GM19372 (cell line): Measurements from ENCODE around the gene SPPL2B.
"Not testable (repeated sequence)": the region's sequence is repeated elsewhere in the genome, so short reads cannot be mapped to it uniquely, and the experiment has no call there.

ENCODE experiments used
- ATAC-seq: cut with Tn5 transposase; IDR thresholded peaks from one replicate; pipeline ENCODE4 v1.9.1; 2021; ENCODE audit warnings: mild to moderate bottlenecking, low read depth, moderate library complexity; ENCODE audit not compliant: unreplicated experiment

SPPL2B gene

GRCh38 chr19:2374808-2375207 is 46.3 kb downstream of the SPPL2B start:
- no peak for ATAC-seq

DNA sequence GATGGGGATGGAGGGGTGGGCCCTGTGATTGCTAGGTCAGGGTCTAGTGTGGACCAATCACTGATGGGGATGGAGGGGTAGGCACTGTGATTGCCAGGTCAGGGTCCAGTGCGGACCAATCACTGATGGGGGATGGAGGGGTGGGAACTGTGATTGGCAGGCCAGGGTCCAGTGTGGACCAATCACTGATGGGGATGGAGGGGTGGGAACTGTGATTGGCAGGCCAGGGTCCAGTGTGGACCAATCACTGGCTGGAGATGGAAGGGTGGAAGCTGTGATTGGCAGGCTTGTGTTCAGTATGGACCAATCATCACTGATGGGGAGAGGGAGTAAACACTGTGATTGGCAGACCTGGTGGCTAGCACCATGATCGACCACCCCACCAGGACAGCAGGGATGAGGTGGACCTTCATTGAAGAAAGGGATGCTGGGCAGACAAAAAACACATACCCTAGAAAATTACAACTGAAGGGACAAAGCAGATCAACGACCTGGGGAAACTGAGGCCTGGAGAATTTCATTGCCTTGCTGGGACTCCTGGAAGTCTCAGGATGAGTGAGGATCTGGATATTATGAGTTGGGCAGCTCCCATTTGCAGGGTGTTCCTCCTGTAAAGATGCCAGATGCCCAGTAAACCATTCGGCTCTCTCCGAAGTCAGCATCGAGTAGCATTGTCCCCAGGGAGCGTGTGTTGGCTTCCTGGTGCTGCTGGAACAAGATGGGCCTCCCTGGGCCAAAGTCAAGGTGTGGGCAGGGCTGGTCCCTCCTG is 47.1 kb downstream of the SPPL2B start:
- no peak for ATAC-seq

GRCh38 chr19:2376784-2377519 is 48.5 kb downstream of the SPPL2B start:
- no peak for ATAC-seq

DNA sequence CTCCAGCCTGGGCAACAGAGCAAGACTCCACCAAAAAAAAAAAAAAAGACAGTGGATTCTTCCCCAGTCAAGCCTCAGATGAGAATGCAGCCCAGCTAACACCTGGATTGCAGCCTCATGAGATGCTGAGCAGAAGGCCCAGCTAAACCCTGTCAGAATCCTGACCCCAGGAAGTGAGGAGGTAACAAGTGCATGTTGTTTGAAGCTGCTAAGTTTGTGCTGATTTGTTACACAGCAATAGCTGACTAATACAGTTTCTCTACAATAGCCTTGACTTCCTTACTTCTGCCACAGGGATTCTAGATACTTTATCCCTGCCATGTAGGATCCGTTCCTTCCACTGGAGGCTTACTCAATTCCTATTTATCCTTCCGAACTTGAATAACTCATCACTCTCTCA is 52.1 kb downstream of the SPPL2B start:
- no peak for ATAC-seq

DNA sequence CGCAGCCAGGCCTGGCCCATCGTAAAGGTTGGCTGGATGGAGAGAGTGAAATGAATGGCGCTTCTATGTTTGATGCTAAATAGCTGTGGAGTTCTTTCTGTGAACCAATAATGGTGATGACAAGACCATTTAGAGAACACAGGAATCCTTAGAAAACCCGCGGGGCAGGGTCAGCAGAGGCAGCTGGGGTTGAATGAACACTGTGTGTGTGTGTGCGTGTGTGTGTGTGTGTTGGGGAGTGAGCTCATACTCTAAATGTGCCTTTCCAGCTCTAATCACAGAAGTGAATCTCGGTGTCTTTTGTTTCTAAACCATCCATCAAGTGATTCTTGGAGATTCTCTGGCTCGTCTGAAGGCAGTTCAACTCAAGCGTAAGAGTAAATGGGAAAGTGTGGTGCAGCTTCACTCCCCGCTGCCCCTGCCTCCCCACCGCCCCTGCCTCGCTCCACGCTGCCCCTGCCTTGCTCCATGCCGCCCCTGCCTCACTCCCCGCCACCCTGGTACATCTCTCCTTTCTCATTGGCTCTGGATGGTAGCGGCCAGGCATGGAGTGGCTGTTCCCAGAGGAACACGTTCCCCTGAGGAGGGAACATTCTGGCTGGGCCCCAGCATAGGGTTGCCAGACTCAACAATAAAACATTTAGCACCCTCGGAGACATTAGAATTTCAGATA is 52.8 kb downstream of the SPPL2B start:
- ATAC-seq: no peak

GRCh38 chr19:2382530-2383222 is 54.2 kb downstream of the SPPL2B start:
- no peak for ATAC-seq

- no peak for ATAC-seq
These were observed 56.7 kb downstream of the SPPL2B start for GRCh38 chr19:2385053-2385721.

DNA sequence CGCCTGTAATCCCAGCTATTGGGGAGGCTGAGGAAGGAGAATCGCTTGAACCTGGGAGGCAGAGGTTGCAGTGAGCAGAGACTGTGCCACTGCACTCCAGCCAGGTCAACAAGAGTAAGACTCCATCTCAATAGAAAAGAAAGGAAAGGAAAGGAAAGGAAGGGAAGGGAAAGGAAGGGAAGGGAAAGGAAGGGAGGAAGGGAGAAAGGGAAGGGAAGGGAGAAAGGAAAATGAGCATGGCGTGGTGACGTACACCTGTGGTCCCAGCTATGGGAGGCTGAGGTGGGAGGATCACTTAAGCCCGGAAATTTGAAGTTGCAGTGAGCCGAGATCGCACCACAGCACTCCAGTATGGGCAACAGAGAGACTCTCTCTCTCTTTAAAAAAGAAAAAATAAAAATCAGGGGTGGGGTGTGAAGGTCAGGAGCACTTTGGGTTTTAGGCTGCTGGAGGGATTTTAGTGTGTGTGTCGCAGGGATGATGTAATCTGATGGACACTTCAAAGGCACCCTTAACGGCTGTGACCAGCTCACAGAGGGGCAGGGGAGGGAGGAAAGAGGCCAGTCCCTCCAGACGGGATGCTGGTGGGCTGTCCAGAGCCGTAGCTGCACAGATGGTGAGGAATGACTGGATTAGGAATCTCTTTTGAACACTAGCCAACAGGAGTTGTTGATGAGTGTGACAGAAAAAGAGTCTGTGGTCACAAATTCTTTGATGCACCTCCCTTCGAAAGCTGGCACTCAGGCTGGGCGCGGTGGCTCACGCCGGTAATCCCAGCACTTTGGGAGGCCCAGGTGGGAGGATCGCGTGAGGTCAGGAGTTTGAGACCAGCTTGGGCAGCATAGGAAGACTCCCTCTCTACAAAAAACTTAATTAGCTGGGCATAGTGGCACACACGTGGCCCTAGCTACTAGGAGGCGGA is 59.1 kb downstream of the SPPL2B start:
- ATAC-seq: no peak

GRCh38 chr19:2389594-2389993 is 61.1 kb downstream of the SPPL2B start:
- no peak for ATAC-seq

- no peak for ATAC-seq
These were observed 62.7 kb downstream of the SPPL2B start for GRCh38 chr19:2391118-2391725.

DNA sequence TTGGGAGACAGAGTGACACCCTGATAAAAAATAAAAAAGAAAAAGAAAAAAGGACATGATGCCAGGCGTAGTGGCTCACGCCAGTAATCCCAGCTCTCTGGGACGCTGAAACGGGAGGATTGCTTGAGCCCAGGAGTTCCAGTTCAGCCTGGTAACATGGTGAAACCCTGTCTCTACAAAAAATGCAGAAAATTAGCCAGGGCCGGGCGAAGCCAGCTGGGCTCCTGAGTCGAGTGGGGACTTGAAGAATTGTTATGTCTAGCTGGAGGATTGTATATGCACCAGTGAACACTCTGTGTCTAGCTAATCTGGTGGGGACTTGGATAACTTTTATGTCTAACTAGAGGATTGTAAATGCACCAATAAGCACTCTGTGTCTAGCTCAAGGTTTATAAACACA is 63.9 kb downstream of the SPPL2B start:
- no peak for ATAC-seq

DNA sequence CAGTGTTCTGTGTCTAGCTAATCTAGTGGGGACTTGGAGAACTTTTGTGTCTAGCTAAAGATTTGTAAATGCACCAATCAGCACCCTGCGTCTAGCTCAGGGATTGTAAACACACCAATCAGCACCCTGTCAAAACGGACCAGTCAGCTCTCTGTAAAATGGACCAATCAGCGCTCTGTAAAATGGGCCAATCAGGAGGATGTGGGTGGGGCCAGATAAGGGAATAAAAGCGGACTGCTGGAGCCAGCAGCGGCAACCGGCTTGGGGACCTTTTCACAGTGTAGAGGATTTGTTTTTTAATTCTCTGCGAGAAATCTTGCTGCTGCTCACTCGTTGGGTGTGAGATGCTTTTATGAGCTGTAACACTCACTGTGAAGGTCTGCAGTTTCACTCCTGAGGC is 64.4 kb downstream of the SPPL2B start:
- ATAC-seq: not testable (repeated sequence)

- ATAC-seq: no peak
These were observed 65.6 kb downstream of the SPPL2B start for GRCh38 chr19:2394054-2394441.

DNA sequence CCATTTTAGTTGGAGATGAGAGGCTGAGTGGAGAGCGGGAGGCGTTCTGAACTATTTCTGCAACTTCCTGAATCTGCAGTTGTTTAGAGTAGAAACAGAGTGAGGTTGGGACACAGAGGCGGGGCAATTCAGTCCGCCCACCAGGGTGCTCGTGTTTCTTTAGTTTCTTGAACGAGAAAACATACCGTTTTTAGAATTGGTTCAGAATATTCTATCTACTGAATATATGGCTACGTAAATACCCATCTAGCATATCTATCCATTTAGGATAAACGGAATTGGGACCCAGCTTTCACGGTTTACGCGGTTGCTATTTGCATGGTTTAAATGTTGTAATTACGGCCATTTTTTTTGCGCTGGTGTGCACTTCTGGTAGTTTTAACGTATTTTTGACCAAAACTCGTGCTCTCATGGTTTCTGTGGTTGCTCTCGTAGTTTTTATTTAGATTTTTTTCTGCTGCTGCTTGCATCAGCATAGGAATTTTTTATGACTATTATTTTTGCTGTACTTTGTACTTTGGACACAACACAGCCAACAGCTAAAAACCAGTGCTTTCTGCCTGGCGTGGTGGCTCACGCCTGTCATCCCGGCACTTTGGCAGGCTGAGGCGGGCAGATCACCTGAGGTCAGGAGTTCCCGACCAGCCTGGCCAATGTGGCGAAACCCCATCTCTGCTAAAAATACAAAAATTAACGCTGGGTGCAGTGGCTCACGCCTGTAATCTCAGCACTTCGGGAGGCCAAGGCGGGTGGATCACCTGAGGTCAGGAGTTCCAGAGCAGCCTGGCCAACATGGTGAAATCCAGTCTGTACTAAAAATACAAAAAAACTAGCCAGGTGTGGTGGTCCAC is 66.2 kb downstream of the SPPL2B start:
- peak; percentile 52 for ATAC-seq

DNA sequence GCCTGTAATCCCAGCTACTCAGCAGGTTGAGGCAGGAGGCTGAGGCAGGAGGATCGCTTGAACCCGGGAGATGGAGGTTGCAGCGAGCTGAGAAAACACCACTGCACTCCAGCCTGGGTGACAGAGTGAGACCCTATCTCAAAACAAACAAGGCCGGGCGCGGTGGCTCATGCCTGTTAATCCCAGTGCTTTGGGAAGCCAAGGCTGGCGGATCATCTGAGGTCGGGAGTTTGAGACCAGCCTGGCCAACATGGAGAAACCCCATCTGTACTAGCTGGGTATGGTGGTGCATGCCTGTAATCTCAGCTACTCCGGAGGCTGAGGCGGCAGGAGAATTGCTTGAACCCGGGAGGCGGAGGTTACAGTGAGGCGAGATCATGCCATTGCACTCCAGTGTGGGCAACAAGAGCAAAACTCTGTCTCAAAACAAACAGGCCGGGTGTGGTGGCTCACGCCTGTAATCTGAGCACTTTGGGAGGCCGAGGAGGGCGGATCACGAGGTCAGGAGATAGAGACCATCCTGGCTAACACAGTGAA is 66.9 kb downstream of the SPPL2B start:
- not testable (repeated sequence) for ATAC-seq

GRCh38 chr19:2397173-2397572 is 68.7 kb downstream of the SPPL2B start:
- ATAC-seq: not testable (repeated sequence)

- no peak for ATAC-seq
These were observed 70.3 kb downstream of the SPPL2B start for GRCh38 chr19:2398735-2399305.
